HEK293 (cell line): ENCODE results near the gene CHSY1.

Experiments
- ZNF223 ChIP-seq: fragments of 450-650 bp; formaldehyde crosslinking; IDR thresholded peaks from 2 replicates; pipeline ENCODE4 v1.5.1; 2016; ENCODE audit warnings: missing biosample characterization, missing genetic modification characterization
- ZNF366 ChIP-seq: fragments of 450-650 bp; formaldehyde crosslinking; conservative IDR thresholded peaks from 2 replicates; pipeline ENCODE4 v1.5.1; 2016; ENCODE audit warnings: missing biosample characterization, missing genetic modification characterization
- ZNF558 ChIP-seq: fragments of 450-650 bp; formaldehyde crosslinking; IDR thresholded peaks from 2 replicates; pipeline ENCODE4 v1.5.1; 2016; ENCODE audit warnings: missing biosample characterization, missing genetic modification characterization
- TF ChIP-seq, protein P1 (sequence below): fragments of 450-650 bp; formaldehyde crosslinking; IDR thresholded peaks from 2 replicates; pipeline ENCODE4 v1.5.1; 2016; ENCODE audit warnings: missing biosample characterization, missing genetic modification characterization
- TF ChIP-seq, protein P2 (sequence below): fragments of 450-650 bp; formaldehyde crosslinking; conservative IDR thresholded peaks from 2 replicates; pipeline ENCODE4 v1.5.1; 2016; ENCODE audit warnings: low read depth, missing biosample characterization, missing genetic modification characterization

DNA sequence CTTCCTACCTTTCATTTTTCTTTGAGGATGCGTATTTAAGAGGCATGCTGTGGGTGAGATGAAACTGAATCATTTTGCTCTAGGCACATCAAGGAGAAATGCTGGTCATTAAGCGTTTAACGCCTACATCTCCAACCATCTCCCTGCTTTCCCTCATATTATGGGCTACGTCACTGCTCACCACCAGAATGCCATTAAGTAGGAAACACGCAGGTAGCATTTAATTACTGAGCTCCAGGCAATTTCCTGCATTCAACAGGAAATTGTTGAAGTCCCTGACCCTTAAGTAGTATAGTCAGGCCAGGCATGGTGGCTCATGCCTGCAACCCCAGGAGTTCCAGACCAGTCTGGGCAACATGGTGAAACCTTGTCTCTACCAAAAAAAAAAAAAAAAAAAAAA, 66.1 kb downstream of the CHSY1 start:
- TF ChIP-seq, protein P1, sequence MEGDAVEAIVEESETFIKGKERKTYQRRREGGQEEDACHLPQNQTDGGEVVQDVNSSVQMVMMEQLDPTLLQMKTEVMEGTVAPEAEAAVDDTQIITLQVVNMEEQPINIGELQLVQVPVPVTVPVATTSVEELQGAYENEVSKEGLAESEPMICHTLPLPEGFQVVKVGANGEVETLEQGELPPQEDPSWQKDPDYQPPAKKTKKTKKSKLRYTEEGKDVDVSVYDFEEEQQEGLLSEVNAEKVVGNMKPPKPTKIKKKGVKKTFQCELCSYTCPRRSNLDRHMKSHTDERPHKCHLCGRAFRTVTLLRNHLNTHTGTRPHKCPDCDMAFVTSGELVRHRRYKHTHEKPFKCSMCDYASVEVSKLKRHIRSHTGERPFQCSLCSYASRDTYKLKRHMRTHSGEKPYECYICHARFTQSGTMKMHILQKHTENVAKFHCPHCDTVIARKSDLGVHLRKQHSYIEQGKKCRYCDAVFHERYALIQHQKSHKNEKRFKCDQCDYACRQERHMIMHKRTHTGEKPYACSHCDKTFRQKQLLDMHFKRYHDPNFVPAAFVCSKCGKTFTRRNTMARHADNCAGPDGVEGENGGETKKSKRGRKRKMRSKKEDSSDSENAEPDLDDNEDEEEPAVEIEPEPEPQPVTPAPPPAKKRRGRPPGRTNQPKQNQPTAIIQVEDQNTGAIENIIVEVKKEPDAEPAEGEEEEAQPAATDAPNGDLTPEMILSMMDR = no peak
- TF ChIP-seq ZNF558 (tag by site-specific recombination) (no peak), ZNF366 (tag by site-specific recombination) (no peak), ZNF223 (tag by site-specific recombination) (no peak)
- TF ChIP-seq, protein P2, sequence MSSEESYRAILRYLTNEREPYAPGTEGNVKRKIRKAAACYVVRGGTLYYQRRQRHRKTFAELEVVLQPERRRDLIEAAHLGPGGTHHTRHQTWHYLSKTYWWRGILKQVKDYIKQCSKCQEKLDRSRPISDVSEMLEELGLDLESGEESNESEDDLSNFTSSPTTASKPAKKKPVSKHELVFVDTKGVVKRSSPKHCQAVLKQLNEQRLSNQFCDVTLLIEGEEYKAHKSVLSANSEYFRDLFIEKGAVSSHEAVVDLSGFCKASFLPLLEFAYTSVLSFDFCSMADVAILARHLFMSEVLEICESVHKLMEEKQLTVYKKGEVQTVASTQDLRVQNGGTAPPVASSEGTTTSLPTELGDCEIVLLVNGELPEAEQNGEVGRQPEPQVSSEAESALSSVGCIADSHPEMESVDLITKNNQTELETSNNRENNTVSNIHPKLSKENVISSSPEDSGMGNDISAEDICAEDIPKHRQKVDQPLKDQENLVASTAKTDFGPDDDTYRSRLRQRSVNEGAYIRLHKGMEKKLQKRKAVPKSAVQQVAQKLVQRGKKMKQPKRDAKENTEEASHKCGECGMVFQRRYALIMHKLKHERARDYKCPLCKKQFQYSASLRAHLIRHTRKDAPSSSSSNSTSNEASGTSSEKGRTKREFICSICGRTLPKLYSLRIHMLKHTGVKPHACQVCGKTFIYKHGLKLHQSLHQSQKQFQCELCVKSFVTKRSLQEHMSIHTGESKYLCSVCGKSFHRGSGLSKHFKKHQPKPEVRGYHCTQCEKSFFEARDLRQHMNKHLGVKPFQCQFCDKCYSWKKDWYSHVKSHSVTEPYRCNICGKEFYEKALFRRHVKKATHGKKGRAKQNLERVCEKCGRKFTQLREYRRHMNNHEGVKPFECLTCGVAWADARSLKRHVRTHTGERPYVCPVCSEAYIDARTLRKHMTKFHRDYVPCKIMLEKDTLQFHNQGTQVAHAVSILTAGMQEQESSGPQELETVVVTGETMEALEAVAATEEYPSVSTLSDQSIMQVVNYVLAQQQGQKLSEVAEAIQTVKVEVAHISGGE (tag by site-specific recombination) = no peak
